ENCODE data around the gene ENPP6.
A peak's percentile ranks its signal among the peaks of the same experiment; 100 is the strongest.

The ENPP6 gene

DNA sequence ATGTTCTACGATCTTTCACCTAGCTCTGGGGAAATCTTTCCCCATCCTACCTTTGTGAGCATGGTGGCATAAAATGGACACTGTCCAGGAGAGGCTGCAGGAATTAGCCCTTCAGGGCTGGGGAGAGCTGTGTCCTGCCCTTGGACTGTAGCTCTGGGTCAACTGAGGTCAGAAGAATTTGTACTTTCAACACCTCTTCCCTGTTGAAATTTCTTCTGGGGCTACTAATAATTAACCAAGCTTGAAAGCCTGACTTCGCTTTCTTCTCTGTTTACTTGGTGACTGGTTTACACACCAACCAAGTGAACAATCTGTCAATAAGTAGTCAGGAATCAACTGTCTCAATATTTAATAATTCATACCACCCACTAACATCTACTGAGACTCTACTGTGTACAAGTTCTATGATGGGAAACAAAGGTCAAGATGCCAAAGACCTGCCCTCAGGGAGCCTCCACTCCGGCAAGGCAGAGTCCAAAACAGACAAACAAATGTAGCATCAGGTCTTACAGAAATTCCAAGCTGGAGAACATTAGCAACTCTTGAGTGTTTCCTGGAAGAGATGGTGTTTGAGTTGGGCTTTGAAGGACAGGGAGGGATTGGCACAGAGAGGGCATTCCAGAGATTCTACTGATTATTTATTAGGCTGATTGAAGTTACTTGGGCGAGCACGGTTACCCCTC lies 113.1 kb downstream of the ENPP6 start:
- no peak for DNase-seq (ENCODE audit: low spot score)

DNA sequence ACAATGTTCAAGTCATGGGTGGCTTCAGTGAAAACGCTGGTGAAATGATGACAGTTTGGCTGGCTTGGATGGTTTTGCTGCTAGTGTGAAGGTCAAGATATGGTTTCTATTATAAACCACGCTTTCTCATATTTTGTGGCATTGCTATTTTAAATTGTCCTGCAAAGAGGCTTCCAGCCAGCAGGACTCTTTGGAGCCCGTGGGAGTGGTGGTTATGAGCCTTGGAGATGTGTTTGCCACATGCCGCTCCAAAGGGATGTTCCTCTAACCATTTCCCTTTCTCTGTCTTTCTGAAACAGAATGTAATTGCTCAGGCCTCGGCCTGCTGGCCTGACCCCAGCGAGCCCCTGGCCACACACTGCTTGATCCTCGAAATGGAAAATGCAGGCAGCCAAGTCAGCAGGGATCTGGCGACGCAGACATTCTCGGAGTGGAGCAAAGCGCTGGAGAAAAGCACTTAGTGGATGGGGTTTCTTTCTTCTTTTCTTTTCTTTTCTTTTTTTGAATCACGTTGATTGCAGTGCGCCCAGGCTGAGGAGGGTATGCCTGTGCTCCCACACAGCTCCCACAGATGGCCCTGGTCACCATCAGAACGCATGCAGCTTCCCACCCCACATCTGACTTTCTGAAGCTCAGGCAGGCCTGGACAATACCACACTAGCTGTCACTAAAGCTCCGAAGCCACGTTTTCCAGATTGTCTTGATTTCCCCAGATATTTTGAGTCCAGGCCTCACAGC lies 114.0 kb downstream of the ENPP6 start:
- no peak for DNase-seq (ENCODE audit: low spot score)

DNA sequence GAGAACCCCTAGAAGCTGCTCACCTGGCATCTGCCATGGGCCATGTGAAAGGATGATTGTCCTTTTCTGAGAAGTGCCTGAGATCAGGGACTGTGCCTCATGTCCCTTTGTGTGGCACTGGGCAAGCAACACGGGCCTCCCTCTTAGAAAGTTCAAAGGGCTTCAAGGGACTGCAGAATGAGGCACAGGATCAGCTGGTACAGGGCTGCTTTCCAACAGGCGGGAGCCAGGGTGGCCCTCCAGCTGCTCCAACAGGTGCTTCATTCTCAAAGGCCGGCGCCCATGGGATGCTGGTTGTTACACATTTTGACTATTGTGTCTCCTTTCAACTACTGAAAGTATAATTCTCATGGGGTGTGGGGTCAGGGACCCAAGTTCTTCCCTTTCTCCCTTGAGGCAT lies 114.7 kb downstream of the ENPP6 start:
- no peak for DNase-seq (ENCODE audit: low spot score)

DNA sequence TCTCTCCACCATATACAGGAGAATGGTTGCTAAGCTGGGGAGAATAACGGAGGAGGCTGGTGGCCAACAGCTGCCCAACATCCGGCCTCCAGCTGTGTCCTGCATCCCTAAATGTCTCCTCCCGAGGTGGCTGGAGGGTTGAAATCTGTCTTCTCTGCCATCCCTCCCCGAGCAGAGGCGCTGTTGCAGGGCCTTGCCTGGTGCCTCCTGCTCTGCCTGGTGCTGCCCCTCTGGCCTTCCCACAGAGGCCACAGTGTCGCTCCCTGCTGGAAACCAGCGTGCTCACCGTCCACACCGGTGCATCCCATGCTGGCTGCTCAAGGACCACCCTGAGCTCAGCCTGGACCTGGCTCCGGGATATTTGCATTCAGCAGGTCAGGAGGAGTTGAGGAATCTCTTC lies 115.2 kb downstream of the ENPP6 start:
- no peak for DNase-seq (ENCODE audit: low spot score)

DNA sequence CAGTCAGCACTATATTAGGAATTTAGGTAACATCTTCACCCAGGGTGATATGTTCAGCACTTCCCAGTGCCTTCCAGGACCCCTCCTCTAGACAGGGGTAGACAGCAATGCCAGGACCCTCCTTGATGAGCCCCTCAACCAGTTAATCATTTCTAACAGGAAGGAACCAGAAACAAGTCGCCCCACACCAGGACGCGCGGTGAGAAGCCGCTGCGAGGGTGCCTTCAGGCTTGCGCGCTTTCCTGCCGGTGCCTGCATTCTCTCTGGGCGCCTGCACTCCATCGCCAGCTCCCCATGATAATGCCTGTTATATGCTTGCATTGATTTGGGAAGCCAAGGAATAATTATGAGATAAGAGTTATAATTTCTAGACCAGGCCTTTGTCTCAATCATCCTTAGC lies 116.0 kb downstream of the ENPP6 start:
- DNase-seq (ENCODE audit: low spot score) = no peak

DNA sequence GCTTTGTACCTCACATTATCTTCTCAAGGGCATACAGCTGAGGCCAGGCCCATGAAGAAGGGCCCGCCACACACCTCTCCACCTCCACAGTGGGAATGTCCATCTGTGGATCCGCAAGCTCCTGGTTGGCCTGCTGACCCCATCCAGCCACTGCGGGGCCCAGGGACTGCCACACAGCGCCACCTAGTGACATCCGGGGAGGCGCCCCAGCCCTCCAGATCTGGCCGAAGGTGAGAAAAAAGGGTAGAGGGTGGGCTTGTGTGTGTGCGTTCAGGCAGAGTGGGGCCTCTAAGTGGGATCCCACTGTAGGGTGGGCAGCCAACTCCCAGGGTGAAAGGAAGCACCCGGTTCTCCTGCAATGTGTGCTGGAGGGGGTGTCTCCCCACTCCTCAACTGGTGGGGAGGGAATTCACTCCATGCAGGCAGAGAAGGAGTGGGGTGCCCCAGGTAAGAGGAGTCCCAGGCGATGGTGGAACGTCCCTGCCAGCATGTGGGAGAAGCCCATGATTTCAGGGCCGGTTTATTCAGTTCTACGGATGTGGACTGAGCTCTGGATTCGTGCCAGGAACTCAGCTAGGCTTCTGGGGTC lies 117.3 kb downstream of the ENPP6 start:
- peak; percentile 8 for DNase-seq (ENCODE audit: low spot score)

DNA sequence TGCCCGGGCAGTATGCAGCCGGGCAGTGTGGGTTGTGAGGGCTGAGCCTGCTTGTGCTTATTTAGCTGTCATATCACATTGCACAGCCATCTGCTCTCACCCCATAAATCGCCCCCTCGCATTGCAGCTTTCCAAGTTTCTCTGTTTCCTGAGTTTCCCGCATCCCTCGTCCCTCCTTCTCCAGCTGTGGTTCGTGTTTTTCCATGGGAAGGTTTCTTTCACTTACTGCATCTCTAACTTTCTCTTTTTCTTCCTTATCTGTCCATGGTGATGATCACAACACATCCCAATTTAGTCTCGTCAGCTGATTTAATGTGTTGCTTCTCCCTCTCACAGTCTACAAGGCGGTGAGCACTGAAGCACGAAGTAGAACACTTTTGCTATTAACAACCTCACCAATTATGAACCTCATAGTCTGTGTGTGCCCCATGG lies 118.1 kb downstream of the ENPP6 start:
- no peak for DNase-seq (ENCODE audit: low spot score)

DNA sequence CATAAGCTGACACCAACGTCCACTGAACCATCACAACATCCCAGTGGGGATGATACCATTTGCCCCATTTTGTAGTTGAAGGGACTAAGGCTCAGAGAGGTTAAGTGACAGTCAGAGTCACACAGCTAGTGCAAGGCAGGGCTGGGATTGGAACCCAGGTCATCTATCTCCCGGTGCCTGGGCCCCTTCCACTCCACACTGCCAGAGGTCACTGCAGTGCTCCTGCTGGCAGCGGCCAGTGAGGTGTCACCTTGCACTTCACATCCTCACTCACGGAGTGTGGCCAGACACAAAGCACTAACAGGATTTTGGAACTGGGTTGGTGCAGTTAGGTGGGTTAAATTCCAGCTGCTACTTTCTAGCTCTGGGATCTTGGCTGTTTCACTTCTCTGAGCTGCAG lies 118.7 kb downstream of the ENPP6 start:
- DNase-seq (ENCODE audit: low spot score) = no peak

DNA sequence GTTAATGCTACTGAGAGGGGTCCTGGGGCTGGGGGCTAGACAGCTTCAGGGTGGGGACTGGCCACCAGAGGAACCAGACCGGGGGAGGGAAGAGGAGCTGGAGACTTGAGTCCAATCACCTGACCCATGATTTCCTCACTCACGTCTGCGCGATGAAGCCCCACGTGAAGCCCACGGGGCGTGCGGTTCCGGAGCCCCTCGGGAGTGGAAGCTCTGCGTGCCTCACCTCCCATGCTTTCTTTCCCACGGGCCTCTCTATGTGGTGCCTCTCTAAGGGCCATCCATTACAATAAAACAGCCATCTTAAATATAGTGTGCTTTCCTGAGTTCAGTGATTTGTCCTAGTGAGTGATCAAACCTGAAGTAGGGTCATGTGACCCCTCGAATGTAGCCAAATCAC lies 119.9 kb downstream of the ENPP6 start:
- DNase-seq (ENCODE audit: low spot score) = no peak

DNA sequence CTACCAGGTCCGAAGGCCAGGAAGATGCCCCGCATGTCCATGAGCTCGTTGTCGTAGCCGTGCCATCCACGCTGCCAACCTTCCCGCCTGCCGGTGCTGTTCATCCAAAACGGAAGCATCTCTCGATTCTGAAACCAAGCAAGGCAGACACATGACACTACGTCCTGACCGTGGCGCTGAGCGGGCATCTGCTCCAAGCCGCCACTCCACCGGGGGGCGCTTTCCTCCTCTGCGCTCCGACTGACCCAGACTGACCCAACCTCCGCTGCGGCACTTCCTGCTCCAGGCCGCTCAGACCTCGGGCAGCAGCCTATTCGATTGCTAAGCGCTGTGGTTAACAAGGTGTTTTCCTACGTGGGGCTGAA lies 120.5 kb downstream of the ENPP6 start:
- DNase-seq (ENCODE audit: low spot score) = no peak

DNA sequence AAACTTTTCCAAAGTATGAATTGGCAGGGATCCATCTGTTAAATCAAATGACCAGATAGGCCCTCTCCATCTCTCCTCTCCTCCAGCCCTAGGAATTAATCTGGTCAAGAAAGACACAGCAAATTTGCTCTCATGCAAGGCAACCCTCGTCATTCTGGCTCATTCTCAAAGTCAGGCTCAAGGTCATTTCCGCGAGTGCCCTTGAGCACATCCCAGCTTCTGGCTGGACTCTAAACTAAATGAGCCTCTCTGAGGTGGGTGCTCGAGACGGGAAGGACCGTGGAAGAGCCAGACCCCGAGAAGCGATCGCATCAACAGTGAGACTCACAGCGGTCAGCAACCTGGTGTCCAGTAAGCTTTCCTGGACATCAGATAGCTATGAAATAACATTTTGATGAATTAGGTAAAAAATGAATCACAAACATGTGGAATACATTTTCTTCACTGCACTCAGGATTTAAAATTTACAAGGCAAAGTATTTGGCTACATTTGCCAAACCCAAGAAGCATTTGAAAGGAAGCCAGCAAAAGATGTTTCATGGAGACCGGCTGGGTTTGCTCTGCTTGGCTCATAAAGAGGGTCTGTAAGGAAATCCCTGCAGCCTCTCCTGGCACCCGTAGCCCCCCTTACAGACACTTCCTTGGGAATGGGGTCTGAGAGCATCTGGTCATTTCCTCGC lies 121.0 kb downstream of the ENPP6 start:
- DNase-seq (ENCODE audit: low spot score) = no peak

DNA sequence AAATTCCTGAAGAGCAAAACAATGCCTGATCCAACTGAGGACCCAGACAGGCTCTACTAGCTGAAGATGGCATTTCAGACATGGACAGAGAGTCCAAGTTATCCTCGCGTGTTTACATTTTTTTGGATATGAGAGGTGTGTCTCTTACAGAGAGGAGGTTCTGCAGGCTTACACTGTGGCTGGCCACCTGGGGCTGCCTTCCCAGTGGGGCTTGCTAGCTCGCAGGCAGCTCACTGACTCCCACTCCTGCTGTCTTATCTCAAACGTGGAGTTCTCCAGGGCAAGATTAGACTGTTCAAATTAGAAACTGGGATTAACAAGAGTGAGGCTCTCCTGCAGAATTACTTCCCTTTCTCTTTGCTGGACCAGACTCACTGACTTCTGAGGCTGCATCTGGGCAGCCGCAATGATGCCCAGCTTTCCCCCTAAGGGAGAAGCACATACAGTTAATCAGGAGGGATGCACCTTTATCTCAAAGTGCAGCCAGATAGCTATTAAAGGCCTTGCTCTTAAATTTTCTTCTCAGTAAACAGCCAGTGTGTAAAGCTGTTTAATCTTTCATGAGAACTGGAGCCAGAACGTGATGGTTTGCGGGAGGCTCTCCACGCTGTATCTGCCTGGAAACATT lies 123.0 kb downstream of the ENPP6 start:
- DNase-seq (ENCODE audit: low spot score) = no peak

DNA sequence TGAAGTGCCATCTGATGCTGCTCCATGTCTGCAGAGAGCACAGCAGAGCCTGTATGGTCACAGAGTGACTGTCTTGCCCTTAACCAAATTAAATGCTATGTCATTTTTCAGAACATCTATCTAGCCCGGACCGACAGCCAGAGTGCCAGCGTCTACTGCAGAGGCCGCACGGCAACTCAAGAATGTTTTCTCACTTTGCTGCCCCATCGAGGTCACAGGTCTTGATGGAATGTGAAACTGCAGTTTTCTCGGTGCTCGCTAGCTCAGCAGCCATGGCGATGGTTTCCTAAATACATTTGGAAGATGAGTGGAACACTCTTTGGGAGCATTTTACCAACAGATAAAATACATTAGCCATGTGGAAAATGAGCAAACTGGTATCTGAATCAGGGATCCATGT lies 125.7 kb downstream of the ENPP6 start:
- DNase-seq (ENCODE audit: low spot score) = no peak

DNA sequence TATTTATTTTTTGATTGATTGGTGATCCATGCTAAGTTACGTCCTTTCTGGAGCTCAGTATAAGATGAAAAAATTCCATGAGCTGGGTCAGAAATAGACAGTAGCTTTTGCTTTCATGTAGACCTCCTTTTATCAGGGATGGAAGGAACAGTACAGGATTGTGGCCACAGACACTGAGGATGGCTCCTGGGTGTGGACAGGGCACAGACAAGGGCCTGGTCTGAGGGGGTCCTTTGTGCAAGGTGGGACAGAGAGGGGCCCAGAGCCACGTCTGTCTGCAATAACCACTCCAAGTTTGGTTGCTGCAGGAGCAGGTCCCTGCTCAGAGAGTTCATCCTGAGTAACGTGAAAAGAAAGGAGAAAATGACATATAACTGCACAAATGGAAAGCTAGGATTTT lies 127.1 kb downstream of the ENPP6 start:
- no peak for DNase-seq (ENCODE audit: low spot score)

DNA sequence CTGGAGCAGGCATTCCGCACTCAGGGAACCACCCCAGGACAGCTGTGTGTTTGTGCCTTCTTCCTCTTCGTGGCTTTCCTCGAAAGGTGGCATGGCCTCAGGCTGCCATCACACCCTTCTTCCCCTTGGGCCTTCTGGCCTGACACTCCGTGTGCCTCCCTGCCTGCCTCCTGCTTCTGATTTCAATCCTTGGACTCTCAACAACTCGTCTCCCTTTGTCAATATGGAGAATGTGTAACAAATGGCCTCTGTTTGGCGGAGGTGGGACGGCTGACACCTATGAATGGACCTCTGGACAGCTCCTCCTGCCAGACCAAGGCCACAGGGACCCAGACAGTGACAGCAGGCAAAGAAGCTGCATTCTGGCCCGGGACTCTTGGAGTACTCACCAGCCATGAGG lies 137.0 kb downstream of the ENPP6 start:
- DNase-seq (ENCODE audit: low spot score) = no peak

DNA sequence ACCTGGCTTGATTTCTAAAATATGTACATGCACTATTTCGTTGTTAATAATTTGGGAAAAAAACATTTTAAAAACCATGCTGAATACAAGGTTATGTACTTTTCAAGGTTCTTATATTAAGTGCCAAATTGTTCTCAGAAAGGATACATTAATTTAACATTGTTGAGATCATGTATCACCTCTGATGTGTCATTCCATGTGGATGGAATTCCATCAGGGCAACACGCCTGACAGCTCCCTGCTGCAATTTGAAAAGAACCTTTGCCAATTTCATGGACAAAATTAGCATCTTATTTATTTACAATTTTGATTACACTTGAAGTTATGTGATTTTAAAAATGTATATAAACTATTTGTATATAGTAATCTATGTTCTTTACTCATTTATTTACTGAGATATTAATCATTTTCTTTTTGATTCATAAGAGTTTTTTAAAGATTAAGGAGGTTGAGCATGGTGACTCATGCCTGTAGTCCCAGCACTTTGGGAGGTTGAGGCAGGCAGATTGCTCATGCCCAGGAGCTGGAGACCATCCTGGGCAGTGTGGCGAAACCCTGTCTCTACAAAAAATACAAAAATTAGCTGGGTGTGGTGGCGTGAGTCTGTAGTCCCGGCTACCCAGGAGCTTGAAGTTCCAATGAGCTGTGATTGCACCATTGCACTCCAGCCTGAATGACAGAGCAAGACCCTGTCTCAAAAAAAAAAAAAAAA lies 142.8 kb downstream of the ENPP6 start:
- no peak for DNase-seq (ENCODE audit: low spot score)

DNA sequence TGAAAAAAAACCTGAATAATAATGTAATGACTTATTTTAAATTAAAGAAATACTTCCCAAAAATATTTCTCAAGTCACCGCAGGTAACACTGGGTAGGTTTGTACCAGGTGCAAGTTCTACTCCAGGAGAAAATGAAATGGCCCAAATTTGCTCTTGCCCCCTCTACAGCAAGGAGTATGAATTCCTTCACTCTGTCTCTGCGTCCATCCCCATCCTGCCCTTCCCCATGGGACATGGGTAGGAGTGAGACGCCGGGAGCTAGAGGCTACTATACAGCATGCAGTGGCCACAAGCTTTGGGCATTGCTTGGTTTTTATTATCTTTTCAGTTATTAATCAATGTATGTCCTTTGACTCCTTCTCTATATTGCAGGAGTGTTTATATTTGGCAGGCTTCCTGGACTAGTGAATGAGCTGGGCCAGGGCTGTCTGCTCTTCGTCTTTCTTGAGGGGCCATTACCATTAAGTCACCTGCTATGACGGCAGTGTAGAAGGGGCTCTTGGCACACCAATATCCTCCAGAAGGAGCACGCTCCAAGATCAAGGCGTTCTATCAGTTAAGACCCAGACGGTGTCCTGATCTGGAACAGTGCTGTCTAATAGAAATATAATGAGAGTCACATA lies 149.6 kb downstream of the ENPP6 start:
- no peak for DNase-seq (ENCODE audit: low spot score)

DNA sequence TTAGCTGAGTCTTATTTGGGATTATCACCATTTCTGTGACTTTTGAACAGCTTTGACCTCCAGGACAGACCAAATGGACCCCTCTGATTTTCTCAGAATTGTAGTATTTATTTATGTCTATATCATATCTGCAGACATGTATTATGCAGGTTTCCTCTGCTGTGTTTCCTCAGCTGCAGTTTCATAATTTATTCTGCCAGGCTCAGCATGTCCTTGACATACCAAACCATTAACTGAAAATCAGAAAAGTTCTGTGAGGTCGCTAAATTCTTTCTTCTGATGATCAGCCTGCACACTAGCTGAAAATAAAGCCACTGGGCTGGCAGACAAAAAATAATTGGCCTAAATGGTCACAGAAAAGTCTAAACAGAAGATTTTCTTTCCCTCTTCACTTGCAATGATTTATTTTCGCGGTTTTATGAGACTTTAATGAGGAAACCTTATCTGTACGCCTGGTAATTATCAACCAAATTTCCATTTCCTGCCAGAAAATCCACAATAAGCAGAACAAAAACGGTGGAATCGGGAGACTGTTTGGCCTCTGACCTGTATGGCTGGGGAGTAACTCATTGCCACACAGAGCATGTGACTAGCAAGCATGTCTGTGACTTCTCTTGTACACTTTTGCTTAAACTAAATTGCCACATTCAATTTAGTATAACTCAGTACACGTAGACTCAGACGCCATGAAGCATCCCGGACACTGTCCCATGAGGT lies 150.9 kb downstream of the ENPP6 start:
- DNase-seq (ENCODE audit: low spot score) = no peak

DNA sequence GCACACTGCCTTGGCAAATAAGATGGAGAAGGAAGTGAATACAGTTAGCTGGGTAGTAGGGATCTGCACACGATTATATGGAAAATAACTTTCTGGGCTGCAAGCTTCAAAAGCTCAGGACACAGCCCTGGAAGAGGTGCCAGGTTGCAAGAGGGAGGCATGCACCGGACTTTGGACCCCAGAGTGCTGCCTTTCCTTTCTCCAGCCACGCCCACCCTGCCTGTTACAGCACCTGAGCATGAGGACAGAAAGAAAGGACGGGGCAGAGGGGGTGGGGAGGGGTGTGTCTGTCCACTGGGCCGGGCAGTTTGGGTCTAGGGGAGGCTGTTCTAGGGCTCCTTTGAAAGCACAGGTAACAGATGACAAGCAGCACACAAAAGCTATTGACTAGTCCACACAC lies 152.8 kb downstream of the ENPP6 start:
- DNase-seq (ENCODE audit: low spot score) = no peak

DNA sequence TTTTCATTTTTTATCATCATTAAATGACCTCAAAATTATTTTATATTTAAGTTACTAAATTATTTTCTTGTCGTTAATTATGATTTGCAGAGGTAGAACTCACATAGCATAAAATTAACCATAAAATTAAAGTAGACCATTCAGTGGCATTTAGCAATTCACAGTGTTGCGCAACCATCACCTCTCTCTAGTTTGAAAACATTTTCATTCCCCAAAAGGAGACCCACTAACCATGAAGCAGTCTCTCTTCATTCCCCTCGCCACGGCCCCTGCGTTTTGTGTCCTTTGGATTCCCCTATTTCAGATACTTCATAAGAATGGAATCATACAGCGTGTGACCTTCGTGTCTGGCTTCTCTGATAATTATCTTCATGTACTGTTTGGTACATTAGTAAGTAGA lies 154.9 kb downstream of the ENPP6 start:
- no peak for DNase-seq (ENCODE audit: low spot score)

DNA sequence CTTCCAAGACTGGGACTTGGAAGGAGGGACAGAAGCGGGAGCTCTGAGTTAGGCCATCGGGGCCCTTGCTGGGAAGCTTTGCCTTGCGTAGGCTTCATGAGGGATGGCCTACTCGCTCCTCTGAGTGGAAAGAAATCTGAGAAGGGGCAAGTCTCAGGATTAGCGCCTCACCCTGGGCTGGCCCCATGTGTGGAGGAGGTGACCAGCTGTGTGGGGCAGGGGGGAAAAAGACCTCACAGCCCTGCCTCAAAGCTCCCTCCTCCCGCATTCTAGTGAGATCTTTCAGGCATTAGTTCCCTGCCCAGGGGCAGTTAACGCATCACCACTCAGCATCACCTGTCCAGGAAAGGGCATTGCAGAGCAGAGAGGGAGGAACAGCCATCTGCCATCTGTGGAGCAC lies 156.1 kb downstream of the ENPP6 start:
- DNase-seq (ENCODE audit: low spot score) = no peak

Measured in hematopoietic multipotent progenitor cell treated with erythropoietin and hydrocortisone succinate and interleukin-3 and kit ligand, for 15 days (in vitro differentiated cells).